Measurements from ENCODE around the gene C6orf58.
"Not testable (repeated sequence)": the region's sequence is repeated elsewhere in the genome, so short reads cannot be mapped to it uniquely, and the experiment has no call there.

Gene C6orf58

GRCh38 chr6:127593456-127593855, 16.5 kb downstream of the C6orf58 start:
- not testable (repeated sequence) for DNase-seq

GRCh38 chr6:127606131-127606562, 29.2 kb downstream of the C6orf58 start:
- no peak for DNase-seq

- DNase-seq, result no peak
Measured at GRCh38 chr6:127608554-127609270, 31.7 kb downstream of the C6orf58 start.

- no peak for DNase-seq
Measured at GRCh38 chr6:127618729-127619128, 41.8 kb downstream of the C6orf58 start.

GRCh38 chr6:127630800-127631199, 53.8 kb downstream of the C6orf58 start:
- no peak for DNase-seq

- no peak for DNase-seq
Measured at GRCh38 chr6:127634178-127634577, 57.2 kb downstream of the C6orf58 start.

- DNase-seq, result no peak
Measured at GRCh38 chr6:127635091-127635490, 58.1 kb downstream of the C6orf58 start.

- no peak for DNase-seq
Measured at GRCh38 chr6:127637830-127638409, 60.9 kb downstream of the C6orf58 start.

Data from NCI-H2029 treated with DMSO at 0.1 percent for 48 hours (cell line).